ENCODE results near the gene TRMT2A. TPM values are rescaled to one million over a fixed set of nuclear protein-coding genes. Genes with fewer than 3 reads are reported as not detected.
A peak's percentile ranks its signal among the peaks of the same experiment; 100 is the strongest.

Gene TRMT2A
- polyA plus RNA-seq, 1 of the 3 experiments (the other 2 are of a cell fraction): 54.6 TPM

- Histone ChIP-seq H3F3A (replicated peaks; ENCODE audit: insufficient read depth) (peaks cover 8% of the 10 kb centered on the region), H2AFZ (ENCODE audit: low read depth) (no peak overlapping the region), H3K4me1 (ENCODE audit: control insufficient read depth in 1 of 2, insufficient read depth in 2 of 2, low read depth in 1 of 2, low read length in 1 of 2) (peaks cover 0 to 19% of the 10 kb centered on the region in 2 experiments; a peak in 1 of 4 replicates), H3K79me2 (ENCODE audit: insufficient read depth) (peaks cover 5% of the 10 kb centered on the region; the same call in 1 of the 2 replicates), H4K20me1 (ENCODE audit: insufficient read depth) (no peaks in the 10 kb centered on the region), H3K4me3 (ENCODE audit: low read depth in 2 of 2, low read length in 1 of 2) (no peak overlapping the region), H3K9me2 (no peaks in the 10 kb centered on the region), H3K9ac (no peak overlapping the region), H3K36me3 (replicated peaks in 1 of 2; ENCODE audit: control insufficient read depth in 1 of 2, insufficient read depth in 2 of 2, low read length in 1 of 2) (peaks cover 0 to 7% of the 10 kb centered on the region in 2 experiments), H3K9me3 (no peaks in the 10 kb centered on the region), H3K27me3 (ENCODE audit: insufficient read depth) (no peaks in the 10 kb centered on the region), H3K27ac (ENCODE audit: low read depth in 2 of 2, low read length in 1 of 2) (peak overlapping the region in 1 of 2 experiments; percentile 50; a peak in 1 of 4 replicates), H3K4me2 (no peak overlapping the region)
- no peak for DNase-seq
- ChIA-PET CTCF (interaction anchor here (0.7 to 1.2 kb wide), 2 partner anchors 10 to 30 kb away, joined by 3 to 5 read pairs; partner anchors contain the start of gene RANBP1), POLR2A (no interaction called here)
- TF ChIP-seq GABPA (IDR thresholded peaks at IDR 0.05; ENCODE audit: low read depth) (no peak), EP300 (IDR thresholded peaks at IDR 0.05; ENCODE audit: borderline replicate concordance in 1 of 2, low read depth in 1 of 2, low read length in 1 of 2) (no peak), POLR2AphosphoS5 (IDR thresholded peaks at IDR 0.05; ENCODE audit: low read depth, low read length) (no peak), FOSL2 (IDR thresholded peaks at IDR 0.05; ENCODE audit: borderline replicate concordance, low read depth) (no peak), RAD21 (IDR thresholded peaks at IDR 0.05; ENCODE audit: low read length) (no peak), NFIC (IDR thresholded peaks at IDR 0.05; ENCODE audit: borderline replicate concordance) (no peak), TEAD4 (IDR thresholded peaks at IDR 0.05; ENCODE audit: borderline replicate concordance, insufficient read depth) (no peak), MEF2A (IDR thresholded peaks at IDR 0.05; ENCODE audit: borderline replicate concordance, low read depth) (no peak), CHD2 (IDR thresholded peaks at IDR 0.05; ENCODE audit: low read length, partially characterized antibody) (no peak), YY1 (IDR thresholded peaks at IDR 0.05; ENCODE audit: low read depth) (no peak), EZH2phosphoT487 (IDR thresholded peaks at IDR 0.05; ENCODE audit: borderline replicate concordance, low read depth) (no peak), NRF1 (IDR thresholded peaks at IDR 0.05; ENCODE audit: low read depth, low read length) (no peak)
- TF ChIP-seq, protein P1, sequence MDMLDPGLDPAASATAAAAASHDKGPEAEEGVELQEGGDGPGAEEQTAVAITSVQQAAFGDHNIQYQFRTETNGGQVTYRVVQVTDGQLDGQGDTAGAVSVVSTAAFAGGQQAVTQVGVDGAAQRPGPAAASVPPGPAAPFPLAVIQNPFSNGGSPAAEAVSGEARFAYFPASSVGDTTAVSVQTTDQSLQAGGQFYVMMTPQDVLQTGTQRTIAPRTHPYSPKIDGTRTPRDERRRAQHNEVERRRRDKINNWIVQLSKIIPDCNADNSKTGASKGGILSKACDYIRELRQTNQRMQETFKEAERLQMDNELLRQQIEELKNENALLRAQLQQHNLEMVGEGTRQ (IDR thresholded peaks at IDR 0.05; ENCODE audit: borderline replicate concordance, low read depth, low read length): no peak
- no CpG with 5 or more reads among the region's 22 CpGs for WGBS (ENCODE audit: low lambda C conversion rate)
These were observed 29.8 kb upstream of the TRMT2A start for GRCh38 chr22:20146777-20147176.

GRCh38 chr22:20145832-20146223 is 28.8 kb upstream of the TRMT2A start:
- H3K4me1 ChIP-seq (ENCODE audit: control insufficient read depth in 1 of 2, insufficient read depth in 2 of 2, low read depth in 1 of 2, low read length in 1 of 2): peaks cover 0 to 19% of the 10 kb centered on the region in 2 experiments; a peak in 1 of 4 replicates
- H3K79me2 ChIP-seq (ENCODE audit: insufficient read depth): peaks cover 5% of the 10 kb centered on the region; the same call in 1 of the 2 replicates
- H3K36me3 ChIP-seq (replicated peaks in 1 of 2; ENCODE audit: control insufficient read depth in 1 of 2, insufficient read depth in 2 of 2, low read length in 1 of 2): peaks cover 0 to 12% of the 10 kb centered on the region in 2 experiments
- WGBS (ENCODE audit: low lambda C conversion rate): 91% methylated on average over 7 of the region's 21 CpGs
- no peaks in the 10 kb centered on the region for H3K27me3 ChIP-seq (ENCODE audit: insufficient read depth)
- H3K27ac ChIP-seq (ENCODE audit: low read depth in 2 of 2, low read length in 1 of 2): peak overlapping the region in 1 of 2 experiments; percentile 12; a peak in 1 of 4 replicates
- no peaks in the 10 kb centered on the region for H3F3A ChIP-seq (replicated peaks; ENCODE audit: insufficient read depth)
- ChIA-PET CTCF (interaction anchor here (1.0 kb wide), 1 partner anchor 9 kb away, joined by 3 read pairs; no protein-coding TSS in a partner anchor), POLR2A (no interaction called here)
- H3K9me3 ChIP-seq: no peaks in the 10 kb centered on the region
- H3K4me3 ChIP-seq (ENCODE audit: low read depth in 2 of 2, low read length in 1 of 2): no peak overlapping the region
- H3K4me2 ChIP-seq: no peak overlapping the region
- H2AFZ ChIP-seq (ENCODE audit: low read depth): no peak overlapping the region
- H3K9me2 ChIP-seq: no peaks in the 10 kb centered on the region
- peak; percentile 60 for DNase-seq
- TF ChIP-seq RXRA (IDR thresholded peaks at IDR 0.05; ENCODE audit: borderline replicate concordance, low read depth): no peak
- no peak for TF ChIP-seq JUND (IDR thresholded peaks at IDR 0.05)
- no peak for TF ChIP-seq POLR2AphosphoS5 (IDR thresholded peaks at IDR 0.05; ENCODE audit: low read depth, low read length)
- TF ChIP-seq YY1 (IDR thresholded peaks at IDR 0.05; ENCODE audit: low read depth): no peak
- no peak for TF ChIP-seq EZH2phosphoT487 (IDR thresholded peaks at IDR 0.05; ENCODE audit: borderline replicate concordance, low read depth)
- TF ChIP-seq TAF1 (IDR thresholded peaks at IDR 0.05; ENCODE audit: borderline replicate concordance, low read depth, low read length): no peak
- no peak for TF ChIP-seq GABPA (IDR thresholded peaks at IDR 0.05; ENCODE audit: low read depth)
- H4K20me1 ChIP-seq (ENCODE audit: insufficient read depth): no peaks in the 10 kb centered on the region
- no peak overlapping the region for H3K9ac ChIP-seq

All from SK-N-SH (cell line).